GM12878 (cell line): ENCODE results near the gene DRAP1.

Experiments used
- HCFC1 ChIP-seq: fragments of 150-350 bp; IDR thresholded peaks from 2 replicates; pipeline ENCODE4 v1.6.1; 2014; ENCODE audit warnings: low read length
- USF1 ChIP-seq: IDR thresholded peaks from 2 replicates; pipeline ENCODE4 v1.6.1; 2011; ENCODE audit warnings: borderline replicate concordance, low read depth, mild to moderate bottlenecking, moderate library complexity, mixed read lengths, low read length; ENCODE audit not compliant: insufficient read depth; ENCODE audit errors: extremely low read length
- ZBTB40 ChIP-seq: fragments of 450-650 bp; IDR thresholded peaks from 2 replicates; pipeline ENCODE4 v1.6.1; 2016; ENCODE audit warnings: mild to moderate bottlenecking, moderate library complexity, borderline replicate concordance

- no peak for TF ChIP-seq USF1
- no peak for TF ChIP-seq HCFC1
- no peak for TF ChIP-seq ZBTB40
Observed at GRCh38 chr11:65947133-65947532, 27.9 kb downstream of the DRAP1 start.
